Fibroblast of pulmonary artery (primary cell): ENCODE data around the gene NT5E.

ENCODE experiments used
- DNase-seq: peaks from one replicate; pipeline ENCODE4 v3.0.0-alpha.2; 2010; ENCODE audit warnings: low read depth
- H3K4me3 ChIP-seq: replicated peaks from 2 replicates; pipeline ENCODE4 v1.5.1; 2011; ENCODE audit warnings: low read depth, mild to moderate bottlenecking, control low read depth, low read length, moderate library complexity
- CTCF ChIP-seq: IDR thresholded peaks from 2 replicates; pipeline ENCODE4 v1.5.1; 2011; ENCODE audit warnings: mild to moderate bottlenecking, control low read depth, low read length, inconsistent platforms; ENCODE audit errors: missing control alignments

Gene NT5E

DNA sequence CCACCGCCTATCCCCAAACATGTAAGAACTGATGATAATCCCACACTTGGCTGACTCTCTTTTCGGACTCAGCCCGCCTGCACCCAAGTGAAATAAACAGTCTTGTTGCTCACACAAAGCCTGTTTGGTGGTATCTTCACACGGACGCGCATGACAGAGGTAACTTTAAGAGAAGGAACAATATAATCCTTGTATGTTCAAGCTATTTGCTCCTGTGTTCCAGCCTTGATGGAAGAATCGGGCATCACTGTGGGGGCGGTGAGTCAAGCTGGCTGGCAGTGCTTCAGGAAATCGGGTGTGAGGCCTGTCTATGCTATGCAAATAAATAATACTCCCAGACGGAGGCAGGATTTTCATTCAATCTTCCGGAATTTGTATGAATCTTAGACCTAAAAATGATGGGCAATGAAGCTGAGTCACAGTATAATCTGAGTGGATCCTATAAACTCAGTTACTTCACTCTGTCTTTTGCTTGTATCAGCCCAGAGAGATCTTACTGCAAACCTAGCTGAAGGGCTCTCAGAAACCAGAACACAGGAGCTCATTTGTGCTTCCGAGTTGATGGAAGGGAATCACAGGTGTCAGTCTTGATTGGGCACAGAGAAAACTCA is 45.2 kb upstream of the NT5E start:
- TF ChIP-seq CTCF = no peak
- DNase-seq = peak; percentile 92
- no peak overlapping the region for H3K4me3 ChIP-seq

GRCh38 chr6:85405175-85405852 is 44.6 kb upstream of the NT5E start:
- TF ChIP-seq CTCF = no peak
- DNase-seq = no peak
- no peak overlapping the region for H3K4me3 ChIP-seq

GRCh38 chr6:85405853-85406198 is 44.1 kb upstream of the NT5E start:
- no peak overlapping the region for H3K4me3 ChIP-seq
- no peak for DNase-seq
- no peak for TF ChIP-seq CTCF

GRCh38 chr6:85406641-85407075 is 43.2 kb upstream of the NT5E start:
- no peak overlapping the region for H3K4me3 ChIP-seq
- DNase-seq = no peak
- TF ChIP-seq CTCF = no peak

DNA sequence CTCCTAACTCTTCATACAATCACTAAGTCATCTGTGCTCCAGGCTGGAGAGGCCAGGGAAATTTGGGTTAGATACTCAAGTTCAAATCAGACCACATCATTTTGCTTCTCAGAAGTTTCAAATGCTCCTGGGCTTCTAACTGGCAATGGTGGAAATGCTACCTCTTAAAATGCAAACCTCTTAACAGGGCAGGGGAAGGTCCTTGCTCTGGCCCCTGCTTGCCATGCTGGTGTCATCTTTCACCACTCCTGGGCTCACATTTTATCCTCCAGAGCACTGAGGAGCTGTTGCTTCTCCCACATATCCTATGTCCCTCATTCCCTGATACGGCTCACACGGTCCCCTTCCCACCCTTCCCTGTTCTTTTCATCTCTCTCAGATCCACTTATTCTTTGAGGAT is 41.8 kb upstream of the NT5E start:
- H3K4me3 ChIP-seq = no peak overlapping the region
- no peak for DNase-seq
- TF ChIP-seq CTCF = no peak

- DNase-seq = peak; percentile 46
- no peak for TF ChIP-seq CTCF
- no peak overlapping the region for H3K4me3 ChIP-seq
These were observed 36.9 kb upstream of the NT5E start for GRCh38 chr6:85412911-85413430.

DNA sequence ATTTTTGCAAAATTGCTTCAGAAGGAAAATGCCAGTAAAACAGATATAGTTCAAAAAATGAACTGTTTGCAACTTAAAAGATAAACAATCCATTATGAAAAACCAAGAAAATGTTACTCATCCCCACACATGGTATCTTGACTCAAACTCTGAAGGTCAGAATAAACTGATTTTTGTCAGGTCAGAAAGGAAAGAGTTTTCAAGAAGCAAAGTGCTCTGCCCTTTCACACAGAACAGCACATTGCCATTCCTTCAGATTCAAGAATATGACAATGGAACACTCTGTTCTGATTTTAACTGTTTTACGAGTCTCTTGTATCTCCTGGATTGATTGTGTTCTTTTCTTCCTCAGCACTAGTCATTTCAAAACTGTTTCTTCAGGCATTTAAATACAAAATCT is 33.8 kb upstream of the NT5E start:
- DNase-seq = no peak
- H3K4me3 ChIP-seq = no peak overlapping the region

More for the DNA sequence above, 33.8 kb upstream of the NT5E start:
- no peak for TF ChIP-seq CTCF
